NAMALWA (cell line): ENCODE results near the gene FNDC8.
"Not testable (repeated sequence)": the region's sequence is repeated elsewhere in the genome, so short reads cannot be mapped to it uniquely, and the experiment has no call there.

Experiments used
- DNase-seq: peaks from one replicate; pipeline ENCODE4 v3.0.0-alpha.2; 2015; ENCODE audit warnings: low spot score

The FNDC8 gene

GRCh38 chr17:35095741-35096140 lies 25.7 kb upstream of the FNDC8 start:
- no peak for DNase-seq

GRCh38 chr17:35097776-35098175 lies 23.6 kb upstream of the FNDC8 start:
- DNase-seq: no peak

DNA sequence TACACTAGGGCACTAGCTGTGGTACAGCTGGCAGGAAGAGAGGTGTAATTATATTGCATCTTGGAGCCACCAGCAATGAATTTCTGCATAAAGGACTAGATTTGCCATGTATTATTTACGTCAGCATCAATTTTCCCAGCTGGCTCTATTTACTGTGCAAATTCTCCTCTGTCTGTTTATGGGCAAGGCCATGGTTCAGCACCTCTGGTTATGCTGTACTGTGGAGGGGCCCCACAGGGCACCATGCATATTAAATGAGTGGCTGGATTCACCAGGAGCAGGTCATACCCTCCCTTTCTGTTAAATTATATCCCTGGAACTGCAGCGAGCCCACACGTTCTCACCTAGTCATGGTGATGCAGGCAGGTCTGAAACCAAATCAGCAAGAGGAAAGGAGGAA lies 21.5 kb upstream of the FNDC8 start:
- DNase-seq: no peak

- DNase-seq: no peak
Observed at GRCh38 chr17:35101036-35101435, 20.4 kb upstream of the FNDC8 start.

GRCh38 chr17:35101725-35102124 lies 19.7 kb upstream of the FNDC8 start:
- no peak for DNase-seq

DNA sequence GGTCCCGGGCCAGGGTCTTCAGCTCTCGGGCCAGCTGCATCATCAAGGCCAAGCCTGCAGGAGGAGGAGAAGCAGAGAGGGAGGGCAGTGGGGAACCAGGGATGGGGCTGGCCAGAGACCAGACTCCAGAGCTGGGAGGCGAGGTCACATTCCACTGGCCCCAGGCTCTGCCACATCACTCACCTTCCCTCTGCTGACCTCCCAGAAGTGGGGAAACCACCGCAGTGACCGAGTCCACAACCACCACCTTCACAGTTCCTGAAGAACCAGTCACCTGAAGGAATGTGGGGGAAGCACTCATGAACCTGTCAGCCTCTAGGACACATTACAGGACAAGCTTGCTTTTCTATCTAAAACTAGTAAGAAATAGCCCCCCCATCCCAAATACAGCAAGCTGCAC lies 18.1 kb upstream of the FNDC8 start:
- no peak for DNase-seq

DNA sequence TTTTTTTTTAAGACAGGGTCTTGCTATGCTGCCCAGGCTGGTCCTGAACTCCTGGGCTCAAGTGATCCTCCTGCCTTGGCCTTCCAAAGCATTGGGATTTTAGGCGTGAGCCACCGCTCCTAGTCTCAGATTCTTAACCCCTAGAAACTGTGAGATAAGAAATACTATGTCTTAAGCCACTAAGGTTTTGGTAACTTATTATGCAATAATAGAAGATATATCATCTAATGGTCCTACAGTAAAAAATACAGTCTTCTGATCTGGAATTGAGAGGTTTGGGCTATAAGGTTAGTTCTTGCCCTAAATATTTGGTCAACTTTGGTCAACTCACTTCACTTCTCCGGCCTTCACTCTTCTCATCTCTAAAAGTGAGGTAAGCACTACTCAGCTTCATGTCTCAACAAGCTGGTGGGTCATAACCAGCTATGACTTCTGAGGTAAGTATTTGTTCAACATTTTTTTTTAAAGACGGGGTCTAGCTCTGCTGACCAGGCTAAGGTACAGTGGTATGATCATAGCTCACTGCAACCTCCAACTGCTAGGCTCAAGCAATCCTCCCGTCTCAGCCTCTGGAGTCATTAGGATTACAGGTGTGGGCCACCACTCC lies 16.5 kb upstream of the FNDC8 start:
- no peak for DNase-seq

DNA sequence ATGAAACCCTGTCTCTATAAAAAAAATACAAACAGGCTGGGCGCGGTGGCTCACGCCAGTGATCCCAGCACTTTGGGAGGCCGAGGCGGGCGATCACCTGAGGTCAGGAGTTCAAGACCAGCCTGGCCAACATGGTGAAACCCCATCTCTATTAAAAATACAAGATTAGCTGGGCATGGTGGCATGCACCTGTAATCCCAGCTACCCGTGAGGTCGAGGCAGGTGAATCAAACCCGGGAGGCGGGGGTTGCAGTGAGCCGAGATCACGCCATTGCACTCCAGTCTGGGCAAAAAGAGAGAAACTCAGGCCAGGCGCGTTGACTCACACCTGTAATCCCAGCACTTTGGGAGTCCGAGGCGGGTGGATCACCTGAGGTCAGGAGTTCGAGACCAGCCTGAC lies 10.6 kb upstream of the FNDC8 start:
- not testable (repeated sequence) for DNase-seq

DNA sequence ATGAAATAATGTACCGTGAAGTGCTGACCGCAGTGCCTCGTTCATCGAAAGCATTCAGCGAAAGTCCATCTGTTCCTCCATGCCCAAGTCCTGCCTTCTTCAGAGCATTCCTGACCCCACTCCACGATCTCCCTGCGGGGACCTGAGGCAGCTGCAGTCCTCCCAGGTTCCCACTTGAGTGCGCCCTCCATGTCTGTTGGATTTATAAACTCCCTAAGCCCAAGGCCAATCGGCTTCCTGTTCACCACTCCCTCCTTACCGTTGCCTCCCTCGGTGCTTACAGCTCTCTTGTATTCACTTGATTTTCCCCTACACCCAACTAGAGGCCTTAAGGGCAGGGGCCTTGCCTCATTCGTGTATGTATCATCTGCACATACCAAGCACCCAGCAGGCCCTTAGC lies 4.6 kb upstream of the FNDC8 start:
- DNase-seq: no peak

- DNase-seq: peak; percentile 48
Observed at GRCh38 chr17:35117984-35118383, 3.4 kb upstream of the FNDC8 start.

DNA sequence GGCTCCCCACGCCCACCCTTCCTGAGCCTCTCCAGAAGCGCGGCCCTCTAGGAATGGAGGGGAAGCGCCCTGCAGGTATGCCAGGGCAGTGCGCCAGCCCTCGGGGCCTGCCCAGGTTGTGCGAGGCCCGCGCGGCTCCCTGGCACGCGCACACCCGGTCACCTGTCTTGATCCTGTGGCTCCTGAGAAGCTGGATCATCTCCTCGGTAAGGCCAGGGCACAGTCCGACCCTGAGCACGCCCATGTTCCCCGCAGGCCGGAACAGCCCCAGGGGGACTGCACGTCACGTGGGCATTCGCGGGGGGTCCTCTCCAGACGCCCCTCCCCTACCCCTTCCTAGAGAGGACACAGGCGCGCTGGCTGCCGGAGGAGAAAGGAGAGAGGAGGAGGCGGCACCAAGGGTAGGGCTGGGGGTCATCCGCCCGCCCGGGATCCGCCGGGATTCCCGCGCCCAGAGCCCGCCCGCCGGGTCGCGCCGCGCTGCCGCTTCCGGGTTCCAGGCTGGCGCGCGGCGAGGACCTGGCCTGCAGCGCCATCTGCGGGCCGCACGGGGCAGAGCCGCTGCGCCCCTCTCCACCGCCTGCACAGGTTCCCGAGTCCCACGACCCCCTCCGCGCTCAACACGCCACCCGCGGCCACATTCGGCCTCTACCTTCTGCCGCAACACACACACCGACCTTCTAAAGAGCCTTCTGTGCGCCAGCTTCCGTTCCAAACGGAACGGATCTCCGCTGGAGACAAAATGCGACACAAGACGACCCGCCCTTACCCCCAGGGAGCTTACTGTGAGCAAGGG lies 1.8 kb upstream of the FNDC8 start, which contains the start of gene RAD51D:
TSS of gene RAD51D (minus strand) at position 491 of the 796 bp plus-strand sequence. CDS start at position 244, 247 bp downstream.
- DNase-seq: peak; percentile 89

DNA sequence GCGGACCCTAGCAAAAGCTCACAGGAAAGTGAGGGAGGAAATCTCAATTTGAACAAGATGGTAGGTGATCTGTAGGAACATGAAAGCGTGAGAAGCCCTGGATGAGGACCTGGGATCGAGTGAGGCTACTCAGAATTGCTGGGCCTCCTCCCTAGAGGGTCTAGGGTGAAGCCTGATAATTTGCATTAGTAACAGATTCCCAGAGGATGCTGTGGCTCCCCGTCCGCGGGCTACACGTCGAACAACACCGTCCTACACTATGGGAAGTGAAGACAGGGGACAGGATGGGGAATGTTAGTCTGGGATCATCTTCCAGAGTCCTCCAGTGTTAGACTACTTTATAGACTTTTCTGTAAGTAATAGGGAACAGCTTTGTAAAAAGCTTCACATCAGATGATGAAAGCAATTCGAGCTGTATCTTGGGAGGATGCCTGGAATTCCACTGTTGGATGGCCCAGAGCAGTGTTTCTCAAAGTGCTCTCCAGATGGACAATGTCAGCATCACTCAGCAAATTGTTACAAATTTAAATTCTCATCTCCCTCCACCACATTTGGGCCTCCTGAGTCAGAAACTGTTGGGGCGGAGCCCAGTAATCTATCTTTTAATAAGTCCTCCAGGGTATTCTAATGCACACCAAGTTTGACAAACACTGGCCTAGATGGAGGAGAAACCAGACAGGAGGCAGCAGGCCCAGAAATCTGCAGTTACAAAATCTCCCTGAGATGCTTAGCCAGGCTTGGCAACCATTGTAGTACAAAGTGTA lies 6.5 kb downstream of the FNDC8 start:
- DNase-seq: no peak

- no peak for DNase-seq
Observed at GRCh38 chr17:35129154-35129972, 7.9 kb downstream of the FNDC8 start.

DNA sequence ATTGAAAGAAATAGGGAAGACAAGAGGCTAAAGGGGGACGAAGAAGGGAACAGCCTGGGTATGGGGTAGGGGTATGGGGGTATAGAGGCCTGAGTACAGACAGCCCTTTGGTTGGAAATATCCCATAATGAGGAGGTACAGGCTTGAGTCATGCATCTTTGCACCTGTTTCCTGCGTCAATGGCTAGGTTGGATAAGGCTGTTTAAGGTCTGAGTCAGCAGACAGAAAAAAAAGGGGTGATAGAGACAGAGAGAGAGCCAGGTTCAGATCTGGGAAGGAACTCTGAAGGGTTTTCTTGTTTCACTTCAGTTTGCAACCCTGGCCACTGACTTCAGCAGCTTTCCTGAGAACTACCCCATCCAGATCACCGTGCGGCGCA lies 8.5 kb downstream of the FNDC8 start:
- no peak for DNase-seq

GRCh38 chr17:35130392-35130791 lies 9.0 kb downstream of the FNDC8 start:
- DNase-seq: no peak

DNA sequence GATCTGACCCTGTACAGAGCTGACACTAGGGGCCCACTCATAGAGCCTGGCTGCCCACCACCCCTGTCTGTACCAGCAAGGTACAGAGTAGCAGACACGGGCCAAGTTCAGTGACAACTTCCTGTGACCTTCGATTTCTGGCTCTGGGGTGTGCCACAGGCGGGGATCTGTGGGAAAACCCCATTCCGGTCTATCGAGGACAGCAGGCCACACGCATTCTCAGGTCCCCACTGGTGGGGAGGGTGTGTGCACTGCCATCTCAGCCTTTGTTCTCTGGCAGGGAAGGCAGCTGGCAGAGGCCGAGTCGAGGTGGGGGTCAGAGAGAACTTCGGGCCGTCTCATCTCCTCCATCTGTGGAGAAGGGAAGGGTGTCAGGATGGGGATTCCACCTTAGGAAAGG lies 10.7 kb downstream of the FNDC8 start:
- DNase-seq: no peak

DNA sequence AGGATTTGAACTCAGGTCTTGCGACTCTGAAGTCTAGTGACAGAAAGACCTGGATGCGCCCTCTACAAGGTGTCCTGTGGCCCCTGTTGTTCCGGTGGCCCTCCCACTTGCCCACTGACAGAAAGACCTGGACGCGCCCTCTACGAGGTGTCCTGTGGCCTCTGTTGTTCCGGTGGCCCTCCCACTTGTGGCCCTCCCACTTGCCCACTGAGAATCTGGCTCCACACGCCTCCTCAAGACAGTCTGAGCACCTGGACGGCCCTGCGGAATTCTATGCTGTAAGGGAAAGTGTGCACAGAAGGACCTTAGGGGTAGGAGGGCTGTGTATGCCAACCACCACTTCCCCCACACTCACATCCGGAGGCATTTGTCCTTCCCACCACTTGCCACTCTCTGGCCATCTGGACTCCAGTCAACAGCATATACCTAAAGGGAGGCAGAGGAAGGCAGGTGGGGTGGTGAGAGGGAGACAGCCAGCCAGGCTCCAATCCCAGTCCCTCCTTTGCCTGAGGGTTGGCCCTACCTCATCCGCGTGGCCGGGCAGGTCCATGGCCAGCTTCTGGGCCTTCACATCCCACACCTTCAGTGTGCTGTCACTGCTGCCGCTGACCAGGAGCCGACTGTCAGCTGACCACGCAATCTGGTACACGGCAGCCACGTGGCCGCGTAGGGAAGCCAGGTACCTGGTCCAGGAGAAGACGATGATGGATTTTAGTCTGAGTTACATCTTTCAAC lies 11.6 kb downstream of the FNDC8 start:
- DNase-seq: no peak

DNA sequence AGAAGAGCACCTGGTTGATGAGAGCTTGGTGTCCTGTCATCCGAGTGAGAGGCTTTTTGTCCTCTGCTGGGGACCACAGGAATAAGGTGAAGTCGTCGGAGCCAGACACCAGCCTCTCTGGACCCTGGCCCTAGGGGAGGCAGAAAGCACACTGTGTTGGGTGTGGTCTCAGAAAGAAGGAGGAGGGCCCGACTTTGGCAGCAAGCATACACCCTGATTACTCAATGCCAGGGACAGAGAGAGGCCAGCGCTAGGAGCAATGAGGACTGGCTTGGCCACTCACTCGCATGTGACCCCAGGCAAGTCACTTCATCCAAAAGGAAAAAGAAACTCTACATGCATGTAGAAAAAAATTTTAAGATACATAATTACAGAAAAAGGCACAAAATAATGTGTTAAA lies 13.9 kb downstream of the FNDC8 start:
- DNase-seq: no peak

- DNase-seq: no peak
Observed at GRCh38 chr17:35138218-35138617, 16.8 kb downstream of the FNDC8 start.

DNA sequence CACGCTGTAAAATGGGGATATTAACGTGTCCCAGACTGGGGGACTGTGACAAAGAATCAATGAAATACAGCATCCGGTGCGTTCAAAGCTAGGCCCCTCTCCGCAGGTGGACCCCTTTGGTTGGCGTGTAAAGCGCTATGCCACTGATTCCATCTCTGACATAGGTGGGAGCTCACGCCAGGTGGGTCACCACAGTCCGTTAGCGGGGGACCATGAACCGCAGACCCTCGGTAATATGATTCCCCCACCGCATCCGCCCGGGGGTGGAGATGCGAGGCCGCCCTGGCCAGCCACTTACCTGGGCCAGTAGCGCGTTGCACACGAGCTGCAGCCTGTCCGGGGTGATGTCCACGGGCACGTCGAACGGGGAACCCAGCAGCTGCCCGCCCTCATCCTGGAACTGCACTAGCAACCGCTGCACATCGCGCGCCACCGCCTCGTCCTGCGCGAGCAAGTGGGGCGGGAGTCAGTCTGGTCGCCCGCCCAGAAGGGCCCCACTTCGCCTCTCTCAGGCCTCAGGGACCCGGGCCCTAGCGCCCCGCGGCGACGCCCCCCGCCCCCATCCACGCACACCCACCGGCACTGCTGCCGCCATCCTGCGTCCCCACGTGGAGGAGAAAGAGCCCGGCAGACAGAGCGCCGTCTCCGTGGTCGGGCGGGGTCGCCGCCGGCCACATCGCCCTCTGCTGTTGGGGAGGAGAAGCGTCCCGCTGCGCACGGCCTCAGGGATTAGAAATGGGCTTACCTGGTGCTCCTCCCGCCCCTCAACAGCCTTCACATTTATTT lies 20.5 kb downstream of the FNDC8 start, which contains the start of gene NLE1:
TSS of gene NLE1 (minus strand) at position 623 of the 786 bp plus-strand sequence. CDS start at position 595, 28 bp downstream.
- DNase-seq: peak; percentile 85

DNA sequence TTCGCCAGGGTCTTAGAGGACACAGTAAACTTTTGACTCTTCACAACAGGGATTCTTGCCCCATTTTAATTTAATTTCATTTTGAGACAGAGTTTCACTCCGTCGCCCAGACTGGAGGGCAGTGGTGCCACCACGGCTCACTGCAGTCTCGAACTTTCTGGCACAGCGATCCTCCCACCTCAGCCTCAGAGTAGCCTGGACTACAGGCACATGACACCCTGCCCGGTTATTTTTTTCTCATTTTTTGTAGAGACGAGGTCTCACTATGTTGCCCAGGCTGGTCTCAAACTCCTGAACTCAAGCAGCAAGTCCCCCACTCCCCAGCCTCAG lies 21.0 kb downstream of the FNDC8 start:
- DNase-seq: no peak
